Endothelial cell of umbilical vein (primary cell): ENCODE measurements around the gene SLCO6A1. TPM values are rescaled to one million over a fixed set of nuclear protein-coding genes. Genes with fewer than 3 reads are reported as not detected.

Experiments used
- BruUV-seq: library from RNA; stranded (reverse); fragments of 400-500 nt; replicated peaks from 2 replicates; lab custom pipeline; 2021; lab: Mats Ljungman, UMichigan
- CTCF ChIA-PET: fragments of 300-600, 350-600 bp; sonication (Branson Sonifier 250); formaldehyde crosslinking; loops from one replicate; lab custom pipeline; 2021; ENCODE audit warnings: antibody characterized with exemption, inconsistent platforms; lab: Charles Lee
- POLR2A ChIA-PET: fragments of 300-600, 350-600 bp; sonication (Branson Sonifier 250); formaldehyde crosslinking; loops from one replicate; lab custom pipeline; 2021; ENCODE audit warnings: antibody characterized with exemption, inconsistent platforms; lab: Charles Lee
- DNase-seq: peaks from one replicate; pipeline ENCODE4 v3.0.0-alpha.2; 2011; ENCODE audit warnings: low read depth, low spot score
- FAIRE-seq: peaks from 2 replicates; lab custom pipeline; 2011; peaks lifted over from hg19 to GRCh38; lab: Jason Lieb, UNC
- H2AFZ ChIP-seq: 2 replicates; pipeline ENCODE4 v1.6.0; 2012; ENCODE audit warnings: low read depth, low read length, control low read depth, inconsistent platforms
- H3K27ac ChIP-seq: 2 replicates; pipeline ENCODE4 v1.5.1; 2011; ENCODE audit warnings: low read depth, mild to moderate bottlenecking, control low read depth, low read length, moderate library complexity; ENCODE audit not compliant: insufficient read depth
- H3K27me3 ChIP-seq, 2 experiments: 2 replicates each; pipeline versions ENCODE4 v1.6.0 to v1.6.1; 2011; ENCODE audit warnings: low read length in 2 of 2, mixed read lengths in 1 of 2; ENCODE audit not compliant: control insufficient read depth in 2 of 2, insufficient read depth in 2 of 2
- H3K36me3 ChIP-seq, 2 experiments: 2 replicates in 1 of 2; 3 replicates in 1 of 2; pipeline ENCODE4 v1.5.1; 2011; ENCODE audit warnings: low read length in 2 of 2, mild to moderate bottlenecking in 1 of 2, moderate library complexity in 1 of 2; ENCODE audit not compliant: control insufficient read depth in 2 of 2, insufficient read depth in 2 of 2; ENCODE audit errors: extremely low read depth in 1 of 2
- H3K4me1 ChIP-seq: 3 replicates; pipeline ENCODE4 v1.5.1; 2011; ENCODE audit warnings: mild to moderate bottlenecking, low read length; ENCODE audit not compliant: control insufficient read depth, insufficient read depth; ENCODE audit errors: extremely low read depth
- H3K4me2 ChIP-seq: 2 replicates; pipeline ENCODE4 v1.6.1; 2011; ENCODE audit warnings: low read length, control low read depth, mixed read lengths; ENCODE audit not compliant: insufficient read depth
- H3K4me3 ChIP-seq, 3 experiments: fragments of 200-600 bp in 1 of 3; sonication (generic), shearing (Covaris generic) in 1 of 3; replicated peaks in 1 of 3; 2 replicates each; pipeline ENCODE4 v1.5.1; 2011 to 2016; ENCODE audit warnings: control low read depth in 3 of 3, low read length in 3 of 3, mild to moderate bottlenecking in 2 of 3, inconsistent platforms in 1 of 3, low read depth in 1 of 3, moderate library complexity in 1 of 3; ENCODE audit not compliant: insufficient read depth in 1 of 3
- H3K79me2 ChIP-seq: 2 replicates; pipeline ENCODE4 v1.6.0; 2012; ENCODE audit warnings: low read length, inconsistent platforms; ENCODE audit not compliant: control insufficient read depth, insufficient read depth
- H3K9ac ChIP-seq: replicated peaks from 2 replicates; pipeline ENCODE3; 2011; ENCODE audit warnings: low read length, control low read depth; ENCODE audit not compliant: insufficient read depth; ENCODE audit errors: extremely low read depth
- H3K9me1 ChIP-seq: replicated peaks from 3 replicates; pipeline ENCODE4 v1.6.0; 2011; ENCODE audit warnings: mild to moderate bottlenecking, low read length; ENCODE audit not compliant: control insufficient read depth, insufficient read depth; ENCODE audit errors: extremely low read depth
- H3K9me3 ChIP-seq: replicated peaks from 2 replicates; pipeline ENCODE4 v1.5.1; 2012; ENCODE audit warnings: low read length, inconsistent platforms; ENCODE audit not compliant: control insufficient read depth, insufficient read depth
- H4K20me1 ChIP-seq: replicated peaks from 2 replicates; pipeline ENCODE3; 2011; ENCODE audit warnings: mild to moderate bottlenecking, low read length; ENCODE audit not compliant: control insufficient read depth, insufficient read depth; ENCODE audit errors: extremely low read depth
- CTCF ChIP-seq, 2 donors: IDR thresholded peaks; 1 replicate in 1 of 2; 2 replicates in 1 of 2; pipeline ENCODE4 v1.5.1; 2011; ENCODE audit warnings: low read length in 2 of 2, mild to moderate bottlenecking in 2 of 2, moderate library complexity in 2 of 2, control low read depth in 1 of 2, inconsistent platforms in 1 of 2, low read depth in 1 of 2; ENCODE audit not compliant: insufficient read depth in 1 of 2; ENCODE audit errors: extremely low read depth in 1 of 2
- EZH2 ChIP-seq: IDR thresholded peaks from 2 replicates; pipeline ENCODE4 v1.6.1; 2012; ENCODE audit warnings: borderline replicate concordance, low read depth, mild to moderate bottlenecking, moderate library complexity, low read length, inconsistent platforms; ENCODE audit not compliant: severe bottlenecking
- GATA2 ChIP-seq: IDR thresholded peaks from 2 replicates; pipeline ENCODE4 v1.7.0; 2011; ENCODE audit warnings: low read depth, mild to moderate bottlenecking, moderate library complexity, mixed read lengths, low read length; ENCODE audit not compliant: insufficient read length, insufficient read depth
- MAX ChIP-seq: IDR thresholded peaks from 2 replicates; pipeline ENCODE4 v1.6.1; 2011; ENCODE audit not compliant: insufficient read depth, insufficient read length
- MYC ChIP-seq: IDR thresholded peaks from one replicate; pipeline ENCODE4 v1.6.1; 2011; ENCODE audit warnings: mild to moderate bottlenecking, low read depth, low read length
- POLR2A ChIP-seq: IDR thresholded peaks from 2 replicates; pipeline ENCODE4 v1.6.1; 2012; ENCODE audit warnings: low read depth, mild to moderate bottlenecking, control low read depth, low read length
- POLR2AphosphoS5 ChIP-seq: IDR thresholded peaks from 2 replicates; pipeline ENCODE4 v1.6.1; 2012; ENCODE audit warnings: low read depth, mild to moderate bottlenecking, control low read depth, low read length, moderate library complexity; ENCODE audit not compliant: insufficient read depth
- dilution Hi-C: fragments of 300-500 bp; cut with MboI; formaldehyde crosslinking; loops from one replicate; pipeline ENCODE4 v1.15.0; 2019; ENCODE audit warnings: low sequenced_read_pairs; ENCODE audit not compliant: extremely low pct_ligation_motif_present
- intact Hi-C: fragments of 100-400 bp; cut with micrococcal nuclease; formaldehyde crosslinking; loops from one replicate; pipeline ENCODE4 v1.10.0; 2022
- polyA plus RNA-seq, 4 experiments: library from polyadenylated mRNA; depleted of rRNA in 3 of 4; stranded (reverse) in 3 of 4; unstranded in 1 of 4; fragments of >200 nt; gene quantifications; 2 replicates each; pipeline versions ENCODE4 v1.2.1 to v1.2.3, GENCODE V29; 2011 to 2012; ENCODE audit warnings: missing spikeins in 1 of 4
- total RNA-seq: library from RNA; stranded (reverse); gene quantifications from 2 replicates; pipeline ENCODE4 v1.2.3, GENCODE V29; 2021

SLCO6A1 gene
- total and polyA plus RNA-seq, 2 donors (not counting 3 experiments of a cell fraction or from before 2014, with no cell fraction given) = not detected

- DNase-seq = no peak
- intact Hi-C loops = no loop called here
- Histone ChIP-seq H3K27ac (no peak overlapping the region), H3K4me3 (no peak overlapping the region), H2AFZ (no peak overlapping the region), H3K4me2 (no peak overlapping the region), H4K20me1 (no peaks in the 10 kb centered on the region), H3K79me2 (no peaks in the 10 kb centered on the region), H3K27me3 (no peaks in the 10 kb centered on the region), H3K4me1 (no peaks in the 10 kb centered on the region), H3K9me1 (no peaks in the 10 kb centered on the region), H3K36me3 (no peaks in the 10 kb centered on the region), H3K9me3 (no peaks in the 10 kb centered on the region), H3K9ac (no peak overlapping the region)
- ChIA-PET CTCF (no interaction called here), POLR2A (no interaction called here)
- dilution Hi-C loops = no loop called here
- no peak for FAIRE-seq
- BruUV-seq = no TSS peak
- TF ChIP-seq MAX (no peak), GATA2 (no peak), MYC (no peak), POLR2AphosphoS5 (no peak), CTCF (IDR thresholded peaks at IDR 0.05; ENCODE audit: extremely low read depth in 1 of 2, insufficient read depth in 1 of 2, low read depth in 1 of 2, low read length in 2 of 2) (no peak), EZH2 (no peak), POLR2A (no peak)
Observed at GRCh38 chr5:102433473-102433872, 65.3 kb downstream of the SLCO6A1 start.

GRCh38 chr5:102421647-102422046 lies 77.2 kb downstream of the SLCO6A1 start:
- intact Hi-C loops (no loop called here), dilution Hi-C loops (no loop called here)
- no peaks in the 10 kb centered on the region for H3K36me3 ChIP-seq
- H4K20me1 ChIP-seq = no peaks in the 10 kb centered on the region
- no peak overlapping the region for H3K4me2 ChIP-seq
- DNase-seq (no peak), FAIRE-seq (no peak)
- ChIA-PET POLR2A (no interaction called here), CTCF (no interaction called here)
- H3K4me3 ChIP-seq = no peak overlapping the region
- H3K9me3 ChIP-seq = no peaks in the 10 kb centered on the region
- no peak overlapping the region for H2AFZ ChIP-seq
- H3K27ac ChIP-seq = no peak overlapping the region
- no peaks in the 10 kb centered on the region for H3K9me1 ChIP-seq
- no peaks in the 10 kb centered on the region for H3K79me2 ChIP-seq
- no TSS peak for BruUV-seq
- no peak overlapping the region for H3K9ac ChIP-seq
- H3K27me3 ChIP-seq = no peaks in the 10 kb centered on the region
- no peak for TF ChIP-seq CTCF (IDR thresholded peaks at IDR 0.05; ENCODE audit: extremely low read depth in 1 of 2, insufficient read depth in 1 of 2, low read depth in 1 of 2, low read length in 2 of 2)
- TF ChIP-seq MYC = no peak
- no peaks in the 10 kb centered on the region for H3K4me1 ChIP-seq
